ENCODE results near the gene SLC35F3.

Gene SLC35F3

GRCh38 chr1:234326497-234327366 lies 422.3 kb downstream of the SLC35F3 start:
- H3K27ac ChIP-seq (ENCODE audit: low read length): no peak overlapping the region
- H3K27me3 ChIP-seq (ENCODE audit: low read depth, low read length): peaks cover 3% of the 10 kb centered on the region
- H3K4me3 ChIP-seq (ENCODE audit: low read depth in 1 of 2, low read length in 2 of 2): peak overlapping the region; percentile 51 to 52

DNA sequence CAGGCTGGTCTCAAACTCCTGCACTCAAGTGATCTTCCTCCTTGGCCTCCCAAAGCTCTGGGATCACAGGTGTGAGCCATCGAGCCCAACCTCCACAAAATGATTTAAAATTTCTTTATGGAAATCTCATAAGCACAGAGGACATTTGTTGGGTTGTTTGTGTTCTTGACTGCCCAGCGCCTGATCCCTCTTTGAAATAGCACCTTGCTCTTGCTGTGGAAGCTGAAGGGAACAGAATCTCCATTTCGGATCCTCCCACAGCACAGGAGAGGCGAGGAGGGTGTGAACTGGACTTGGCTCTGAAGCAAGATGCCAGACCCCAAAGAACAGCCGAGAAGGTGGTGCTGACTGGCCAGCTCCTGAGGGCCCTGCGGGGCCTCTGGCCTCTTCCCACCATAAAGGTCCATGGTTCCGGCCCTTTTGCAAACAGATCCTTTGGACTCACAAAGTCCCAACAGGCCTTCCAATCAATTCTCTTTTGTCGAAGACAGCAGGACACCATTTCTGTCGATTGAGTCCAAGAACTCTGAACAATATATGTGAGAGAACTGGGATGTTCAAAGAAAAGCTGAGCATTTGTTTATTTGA lies 423.2 kb downstream of the SLC35F3 start:
- Histone ChIP-seq H3K36me3 (ENCODE audit: control insufficient read depth in 1 of 2, insufficient read depth in 2 of 2, low read length in 2 of 2) (no peaks in the 10 kb centered on the region), H3K4me3 (ENCODE audit: low read depth in 1 of 2, low read length in 2 of 2) (no peak overlapping the region), H3K4me1 (ENCODE audit: control insufficient read depth in 1 of 2, insufficient read depth in 2 of 2, low read length in 2 of 2) (peaks cover 0 to 7% of the 10 kb centered on the region in 2 donors), H3K9me3 (ENCODE audit: control insufficient read depth in 1 of 2, low read length in 2 of 2) (no peaks in the 10 kb centered on the region), H3K27ac (ENCODE audit: low read length) (no peak overlapping the region), H3K27me3 (ENCODE audit: low read depth, low read length) (peaks cover 3% of the 10 kb centered on the region)

More at GRCh38 chr1:234326497-234327366, 422.3 kb downstream of the SLC35F3 start:
- no peaks in the 10 kb centered on the region for H3K36me3 ChIP-seq (ENCODE audit: control insufficient read depth in 1 of 2, insufficient read depth in 2 of 2, low read length in 2 of 2)
- H3K4me1 ChIP-seq (ENCODE audit: control insufficient read depth in 1 of 2, insufficient read depth in 2 of 2, low read length in 2 of 2): peaks cover 0 to 7% of the 10 kb centered on the region in 2 donors
- no peaks in the 10 kb centered on the region for H3K9me3 ChIP-seq (ENCODE audit: control insufficient read depth in 1 of 2, low read length in 2 of 2)

DNA sequence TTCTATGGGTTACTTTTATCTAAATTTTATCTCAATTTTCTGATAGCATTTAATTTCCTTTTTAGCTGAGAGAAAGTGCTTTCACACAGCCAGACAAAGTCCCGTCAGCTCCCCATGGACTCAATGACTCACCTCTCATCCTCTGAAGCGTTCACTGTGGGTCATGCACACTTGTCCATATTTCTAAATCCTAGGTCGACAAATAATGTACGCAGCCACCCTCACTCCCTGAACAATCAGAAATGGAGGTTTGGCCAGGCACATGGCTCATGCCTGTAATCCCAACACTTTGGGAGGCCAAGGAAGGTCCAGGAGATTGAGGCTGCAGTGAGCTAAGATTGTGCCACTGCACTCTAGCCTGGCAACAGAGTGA lies 426.4 kb downstream of the SLC35F3 start:
- Histone ChIP-seq H3K27me3 (ENCODE audit: low read depth, low read length) (peaks cover 3% of the 10 kb centered on the region), H3K9me3 (ENCODE audit: control insufficient read depth in 1 of 2, low read length in 2 of 2) (peaks cover 0 to 3% of the 10 kb centered on the region in 2 donors), H3K27ac (ENCODE audit: low read length) (no peak overlapping the region), H3K4me3 (ENCODE audit: low read depth in 1 of 2, low read length in 2 of 2) (no peak overlapping the region), H3K4me1 (ENCODE audit: control insufficient read depth in 1 of 2, insufficient read depth in 2 of 2, low read length in 2 of 2) (peaks cover 0 to 7% of the 10 kb centered on the region in 2 donors), H3K36me3 (ENCODE audit: control insufficient read depth in 1 of 2, insufficient read depth in 2 of 2, low read length in 2 of 2) (no peaks in the 10 kb centered on the region)

DNA sequence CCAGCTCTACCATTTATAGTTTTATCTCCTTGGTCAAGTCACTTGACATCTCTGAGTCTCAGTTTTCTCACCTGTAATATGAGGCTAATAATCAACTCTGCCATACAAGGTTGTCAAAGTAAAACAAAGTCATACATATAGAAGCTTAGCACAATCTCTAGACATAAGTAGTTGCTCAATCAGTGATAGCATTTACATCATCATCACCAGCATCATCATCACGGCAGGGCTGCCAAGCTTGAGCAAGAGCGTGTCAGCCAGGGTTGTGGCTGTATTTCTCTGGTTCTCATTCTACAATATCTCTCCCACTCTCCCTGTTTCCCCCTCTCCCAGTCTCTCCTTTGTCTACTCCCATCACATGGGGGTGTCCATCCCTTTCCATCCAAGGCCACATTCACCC lies 427.0 kb downstream of the SLC35F3 start:
- H3K9me3 ChIP-seq (ENCODE audit: control insufficient read depth in 1 of 2, low read length in 2 of 2): peaks cover 0 to 9% of the 10 kb centered on the region in 2 donors
- peaks cover 0 to 5% of the 10 kb centered on the region in 2 donors for H3K4me1 ChIP-seq (ENCODE audit: control insufficient read depth in 1 of 2, insufficient read depth in 2 of 2, low read length in 2 of 2)

DNA sequence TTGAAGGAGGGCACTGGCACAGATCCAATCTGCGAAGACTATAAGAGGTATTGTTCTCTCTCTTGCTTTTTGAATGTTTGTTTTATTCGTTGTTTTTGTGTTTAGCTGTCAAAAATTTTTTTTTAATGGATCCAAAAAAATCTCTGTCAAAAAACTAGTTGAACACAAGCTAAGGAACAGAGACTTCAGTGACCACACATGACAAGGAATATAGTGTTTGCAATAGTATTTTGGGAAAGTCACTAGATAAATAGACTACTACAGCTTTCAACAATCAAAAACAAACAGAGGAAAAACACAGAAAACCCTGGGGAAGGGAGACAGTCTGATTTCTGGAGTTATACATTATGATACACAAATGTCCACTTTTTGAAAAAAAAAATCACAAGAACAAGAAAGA lies 431.9 kb downstream of the SLC35F3 start:
- Histone ChIP-seq H3K27ac (ENCODE audit: low read length) (no peak overlapping the region), H3K9me3 (ENCODE audit: control insufficient read depth in 1 of 2, low read length in 2 of 2) (peaks cover 14 to 18% of the 10 kb centered on the region in 2 donors), H3K36me3 (ENCODE audit: control insufficient read depth in 1 of 2, insufficient read depth in 2 of 2, low read length in 2 of 2) (no peaks in the 10 kb centered on the region), H3K4me3 (ENCODE audit: low read depth in 1 of 2, low read length in 2 of 2) (no peak overlapping the region), H3K27me3 (ENCODE audit: low read depth, low read length) (no peaks in the 10 kb centered on the region), H3K4me1 (ENCODE audit: control insufficient read depth in 1 of 2, insufficient read depth in 2 of 2, low read length in 2 of 2) (no peaks in the 10 kb centered on the region)

More for the DNA sequence above, 427.0 kb downstream of the SLC35F3 start:
- Histone ChIP-seq H3K27me3 (ENCODE audit: low read depth, low read length) (no peaks in the 10 kb centered on the region), H3K36me3 (ENCODE audit: control insufficient read depth in 1 of 2, insufficient read depth in 2 of 2, low read length in 2 of 2) (no peaks in the 10 kb centered on the region), H3K27ac (ENCODE audit: low read length) (no peak overlapping the region), H3K4me3 (ENCODE audit: low read depth in 1 of 2, low read length in 2 of 2) (no peak overlapping the region)

DNA sequence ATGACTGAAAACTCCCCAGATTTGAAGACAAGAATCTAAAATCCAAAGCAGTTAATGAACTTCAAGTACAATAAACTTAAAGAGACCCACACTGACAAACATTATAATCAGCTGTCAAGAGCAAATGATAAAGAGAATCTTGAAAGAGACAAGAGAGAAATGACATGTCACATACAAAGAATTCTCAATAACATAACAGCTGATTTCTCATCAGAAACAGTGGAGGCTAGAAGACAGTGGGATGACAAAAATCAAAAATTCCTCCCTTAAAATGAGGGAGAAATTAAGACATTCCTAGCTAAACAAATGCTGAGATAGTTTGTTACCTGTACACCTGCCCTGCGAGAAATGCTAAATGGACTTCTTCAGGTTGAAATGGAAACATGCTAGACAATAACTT lies 432.8 kb downstream of the SLC35F3 start:
- Histone ChIP-seq H3K4me1 (ENCODE audit: control insufficient read depth in 1 of 2, insufficient read depth in 2 of 2, low read length in 2 of 2) (no peaks in the 10 kb centered on the region), H3K9me3 (ENCODE audit: control insufficient read depth in 1 of 2, low read length in 2 of 2) (peaks cover 14 to 18% of the 10 kb centered on the region in 2 donors), H3K27ac (ENCODE audit: low read length) (no peak overlapping the region), H3K4me3 (ENCODE audit: low read depth in 1 of 2, low read length in 2 of 2) (no peak overlapping the region), H3K27me3 (ENCODE audit: low read depth, low read length) (no peaks in the 10 kb centered on the region), H3K36me3 (ENCODE audit: control insufficient read depth in 1 of 2, insufficient read depth in 2 of 2, low read length in 2 of 2) (no peaks in the 10 kb centered on the region)

DNA sequence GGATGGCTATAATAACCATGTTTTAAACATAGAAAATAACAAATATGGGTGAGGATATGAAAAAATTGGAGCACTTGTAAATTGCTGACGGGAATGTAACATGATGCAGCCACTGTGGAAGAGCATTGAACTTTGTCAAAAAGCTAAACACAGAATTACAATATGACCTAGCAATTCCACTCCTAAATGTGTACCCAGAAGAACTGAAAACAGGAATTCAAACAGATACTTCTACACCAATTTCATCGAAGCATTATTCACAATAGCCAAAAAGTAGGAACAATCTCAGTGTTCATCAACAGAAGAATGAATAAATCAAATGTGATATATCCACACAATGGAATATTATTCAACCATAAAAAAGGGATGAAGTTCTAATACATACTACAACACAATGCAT lies 436.1 kb downstream of the SLC35F3 start:
- Histone ChIP-seq H3K9me3 (ENCODE audit: control insufficient read depth in 1 of 2, low read length in 2 of 2) (peaks cover 14 to 18% of the 10 kb centered on the region in 2 donors), H3K4me1 (ENCODE audit: control insufficient read depth in 1 of 2, insufficient read depth in 2 of 2, low read length in 2 of 2) (no peaks in the 10 kb centered on the region), H3K27me3 (ENCODE audit: low read depth, low read length) (no peaks in the 10 kb centered on the region), H3K36me3 (ENCODE audit: control insufficient read depth in 1 of 2, insufficient read depth in 2 of 2, low read length in 2 of 2) (no peaks in the 10 kb centered on the region), H3K4me3 (ENCODE audit: low read depth in 1 of 2, low read length in 2 of 2) (no peak overlapping the region), H3K27ac (ENCODE audit: low read length) (no peak overlapping the region)

GRCh38 chr1:234342774-234343173 lies 438.3 kb downstream of the SLC35F3 start:
- no peaks in the 10 kb centered on the region for H3K4me1 ChIP-seq (ENCODE audit: control insufficient read depth in 1 of 2, insufficient read depth in 2 of 2, low read length in 2 of 2)
- no peak overlapping the region for H3K4me3 ChIP-seq (ENCODE audit: low read depth in 1 of 2, low read length in 2 of 2)
- H3K9me3 ChIP-seq (ENCODE audit: control insufficient read depth in 1 of 2, low read length in 2 of 2): peaks cover 4 to 8% of the 10 kb centered on the region in 2 donors
- H3K27me3 ChIP-seq (ENCODE audit: low read depth, low read length): no peaks in the 10 kb centered on the region
- H3K27ac ChIP-seq (ENCODE audit: low read length): no peak overlapping the region
- H3K36me3 ChIP-seq (ENCODE audit: control insufficient read depth in 1 of 2, insufficient read depth in 2 of 2, low read length in 2 of 2): no peaks in the 10 kb centered on the region

- Histone ChIP-seq H3K4me3 (ENCODE audit: low read depth in 1 of 2, low read length in 2 of 2) (no peak overlapping the region), H3K4me1 (ENCODE audit: control insufficient read depth in 1 of 2, insufficient read depth in 2 of 2, low read length in 2 of 2) (no peaks in the 10 kb centered on the region), H3K9me3 (ENCODE audit: control insufficient read depth in 1 of 2, low read length in 2 of 2) (no peaks in the 10 kb centered on the region), H3K27me3 (ENCODE audit: low read depth, low read length) (no peaks in the 10 kb centered on the region), H3K36me3 (ENCODE audit: control insufficient read depth in 1 of 2, insufficient read depth in 2 of 2, low read length in 2 of 2) (no peaks in the 10 kb centered on the region), H3K27ac (ENCODE audit: low read length) (no peak overlapping the region)
Measured at GRCh38 chr1:234345237-234345636, 440.8 kb downstream of the SLC35F3 start.

GRCh38 chr1:234348964-234349363 lies 444.5 kb downstream of the SLC35F3 start:
- H3K27ac ChIP-seq (ENCODE audit: low read length): no peak overlapping the region
- no peaks in the 10 kb centered on the region for H3K36me3 ChIP-seq (ENCODE audit: control insufficient read depth in 1 of 2, insufficient read depth in 2 of 2, low read length in 2 of 2)
- H3K4me1 ChIP-seq (ENCODE audit: control insufficient read depth in 1 of 2, insufficient read depth in 2 of 2, low read length in 2 of 2): no peaks in the 10 kb centered on the region
- no peaks in the 10 kb centered on the region for H3K27me3 ChIP-seq (ENCODE audit: low read depth, low read length)
- H3K9me3 ChIP-seq (ENCODE audit: control insufficient read depth in 1 of 2, low read length in 2 of 2): no peaks in the 10 kb centered on the region
- no peak overlapping the region for H3K4me3 ChIP-seq (ENCODE audit: low read depth in 1 of 2, low read length in 2 of 2)

GRCh38 chr1:234355782-234356510 lies 451.5 kb downstream of the SLC35F3 start:
- Histone ChIP-seq H3K27ac (ENCODE audit: low read length) (no peak overlapping the region), H3K9me3 (ENCODE audit: control insufficient read depth in 1 of 2, low read length in 2 of 2) (no peaks in the 10 kb centered on the region), H3K27me3 (ENCODE audit: low read depth, low read length) (no peaks in the 10 kb centered on the region), H3K4me3 (ENCODE audit: low read depth in 1 of 2, low read length in 2 of 2) (no peak overlapping the region), H3K4me1 (ENCODE audit: control insufficient read depth in 1 of 2, insufficient read depth in 2 of 2, low read length in 2 of 2) (no peaks in the 10 kb centered on the region), H3K36me3 (ENCODE audit: control insufficient read depth in 1 of 2, insufficient read depth in 2 of 2, low read length in 2 of 2) (no peaks in the 10 kb centered on the region)
